H9 (cell line): ENCODE data around the gene DARS1. TPM values are rescaled to one million over a fixed set of nuclear protein-coding genes. Genes with fewer than 3 reads are reported as not detected.

Experiments
- DNase-seq: peaks from one replicate; pipeline ENCODE4 v3.0.0-alpha.2; 2017
- H2AFZ ChIP-seq: one replicate; pipeline ENCODE4 v1.6.1; 2013; ENCODE audit warnings: mild to moderate bottlenecking, low read length, control low read depth, moderate library complexity
- H2AK5ac ChIP-seq: 2 replicates; pipeline ENCODE4 v1.6.1; 2013; ENCODE audit warnings: low read length, control low read depth, mixed read lengths; ENCODE audit not compliant: insufficient read length
- H2BK120ac ChIP-seq: one replicate; pipeline ENCODE4 v1.6.1; 2013; ENCODE audit warnings: low read depth, mild to moderate bottlenecking, low read length, control low read depth, inconsistent platforms; ENCODE audit not compliant: poor library complexity, severe bottlenecking
- H2BK12ac ChIP-seq: 2 replicates; pipeline ENCODE4 v1.6.1; 2013; ENCODE audit warnings: low read length, control low read depth, mixed read lengths, low read depth; ENCODE audit not compliant: insufficient read length
- H2BK15ac ChIP-seq: 2 replicates; pipeline ENCODE4 v1.6.1; 2013; ENCODE audit warnings: low read depth, low read length, control low read depth
- H2BK20ac ChIP-seq: one replicate; pipeline ENCODE4 v1.6.1; 2013; ENCODE audit warnings: low read depth, mild to moderate bottlenecking, low read length, control low read depth, inconsistent platforms; ENCODE audit not compliant: poor library complexity, severe bottlenecking
- H2BK5ac ChIP-seq: 2 replicates; pipeline ENCODE4 v1.6.1; 2013; ENCODE audit warnings: low read length, control low read depth, mixed read lengths; ENCODE audit not compliant: insufficient read length
- H3K14ac ChIP-seq: 2 replicates; pipeline ENCODE4 v1.6.1; 2013; ENCODE audit warnings: low read length, control low read depth; ENCODE audit not compliant: insufficient read depth
- H3K18ac ChIP-seq: 2 replicates; pipeline ENCODE4 v1.6.1; 2013; ENCODE audit warnings: low read depth, mild to moderate bottlenecking, mixed read lengths, low read length, control low read depth; ENCODE audit not compliant: insufficient read length
- H3K23ac ChIP-seq: 2 replicates; pipeline ENCODE4 v1.6.1; 2013; ENCODE audit warnings: low read length, control low read depth, mixed read lengths, low read depth; ENCODE audit not compliant: insufficient read length
- H3K23me2 ChIP-seq: 2 replicates; pipeline ENCODE4 v1.6.1; 2013; ENCODE audit warnings: low read depth, mild to moderate bottlenecking, mixed read lengths, low read length, control low read depth; ENCODE audit not compliant: insufficient read length, poor library complexity, severe bottlenecking
- H3K27ac ChIP-seq: 2 replicates; pipeline ENCODE4 v1.5.1; 2013; ENCODE audit warnings: low read length, control low read depth, mixed read lengths, low read depth; ENCODE audit not compliant: insufficient read length
- H3K27me3 ChIP-seq: 2 replicates; pipeline ENCODE4 v1.6.1; 2013; ENCODE audit warnings: low read length, control low read depth, inconsistent platforms; ENCODE audit not compliant: insufficient read depth
- H3K4ac ChIP-seq: 2 replicates; pipeline ENCODE4 v1.6.1; 2013; ENCODE audit warnings: low read depth, mild to moderate bottlenecking, control low read depth, inconsistent platforms, low read length, moderate library complexity
- H3K4me1 ChIP-seq: 2 replicates; pipeline ENCODE4 v1.6.1; 2013; ENCODE audit warnings: low read length, control low read depth, inconsistent platforms; ENCODE audit not compliant: insufficient read depth
- H3K4me2 ChIP-seq: 2 replicates; pipeline ENCODE4 v1.6.1; 2013; ENCODE audit warnings: low read length, control low read depth, mixed read lengths; ENCODE audit not compliant: insufficient read length, insufficient read depth
- H3K56ac ChIP-seq: 2 replicates; pipeline ENCODE4 v1.6.1; 2013; ENCODE audit warnings: low read depth, mild to moderate bottlenecking, mixed read lengths, low read length, control low read depth; ENCODE audit not compliant: insufficient read length
- H3K79me1 ChIP-seq: 2 replicates; pipeline ENCODE4 v1.6.1; 2013; ENCODE audit warnings: low read depth, mild to moderate bottlenecking, moderate library complexity, low read length, control low read depth, inconsistent platforms; ENCODE audit not compliant: insufficient read depth, poor library complexity, severe bottlenecking
- H3K79me2 ChIP-seq: 2 replicates; pipeline ENCODE4 v1.6.1; 2013; ENCODE audit warnings: low read length, control low read depth, inconsistent platforms; ENCODE audit not compliant: insufficient read depth
- H3K9ac ChIP-seq: 2 replicates; pipeline ENCODE4 v1.6.1; 2013; ENCODE audit warnings: low read length, control low read depth, mixed read lengths; ENCODE audit not compliant: insufficient read length; ENCODE audit errors: extremely low read depth
- H3K9me3 ChIP-seq: one replicate; pipeline ENCODE4 v1.6.1; 2013; ENCODE audit warnings: low read depth, low read length, inconsistent platforms; ENCODE audit not compliant: control insufficient read depth
- H3T11ph ChIP-seq: one replicate; pipeline ENCODE4 v1.6.1; 2013; ENCODE audit warnings: mild to moderate bottlenecking, low read length, control low read depth, inconsistent platforms
- H4K20me1 ChIP-seq: one replicate; pipeline ENCODE4 v1.6.1; 2013; ENCODE audit not compliant: control insufficient read depth, insufficient read length, insufficient read depth
- H4K5ac ChIP-seq: 2 replicates; pipeline ENCODE4 v1.6.1; 2013; ENCODE audit warnings: low read depth, mild to moderate bottlenecking, mixed read lengths, low read length, control low read depth; ENCODE audit not compliant: insufficient read length
- H4K8ac ChIP-seq: replicated peaks from 2 replicates; pipeline ENCODE4 v1.6.1; 2013; ENCODE audit warnings: low read length, control low read depth, mixed read lengths, low read depth; ENCODE audit not compliant: insufficient read length
- H4K91ac ChIP-seq: 2 replicates; pipeline ENCODE4 v1.6.1; 2013; ENCODE audit warnings: low read depth, mild to moderate bottlenecking, moderate library complexity, mixed read lengths, low read length, control low read depth; ENCODE audit not compliant: insufficient read length
- H3K27ac Mint-ChIP-seq, 3 experiments: 2 replicates in 2 of 3; 3 replicates in 1 of 3; pipeline ENCODE4 v1.8.0; 2020 to 2021; ENCODE audit warnings: mixed read lengths in 3 of 3, mild to moderate bottlenecking in 1 of 3, moderate library complexity in 1 of 3
- H3K27me3 Mint-ChIP-seq: 2 replicates; pipeline ENCODE4 v1.8.0; 2021; ENCODE audit warnings: low read depth, mild to moderate bottlenecking, moderate library complexity, mixed read lengths
- H3K36me3 Mint-ChIP-seq, 3 experiments: 2 replicates in 2 of 3; 3 replicates in 1 of 3; pipeline ENCODE4 v1.8.0; 2020 to 2021; ENCODE audit warnings: low read depth in 3 of 3, mixed read lengths in 3 of 3; ENCODE audit not compliant: insufficient read depth in 1 of 3
- H3K4me1 Mint-ChIP-seq, 2 experiments: 2 replicates each; pipeline ENCODE4 v1.8.0; 2020; ENCODE audit warnings: mixed read lengths in 2 of 2
- H3K4me3 Mint-ChIP-seq, 2 experiments: 2 replicates in 1 of 2; 3 replicates in 1 of 2; pipeline ENCODE4 v1.8.0; 2020 to 2021; ENCODE audit warnings: mild to moderate bottlenecking in 2 of 2, mixed read lengths in 2 of 2, moderate library complexity in 1 of 2
- H3K9me3 Mint-ChIP-seq, 2 experiments: 2 replicates in 1 of 2; 3 replicates in 1 of 2; pipeline ENCODE4 v1.8.0; 2020; ENCODE audit warnings: mild to moderate bottlenecking in 2 of 2, mixed read lengths in 2 of 2, moderate library complexity in 1 of 2
- CTCF ChIP-seq: fragments of 200-600 bp; sonication (generic); conservative IDR thresholded peaks from 3 replicates; pipeline ENCODE4 v1.8.0; 2021; ENCODE audit warnings: antibody characterized with exemption, mild to moderate bottlenecking
- WGBS: extraction: QIAGEN DNeasy Blood & Tissue Kit; methylation state at CpG from one replicate; pipeline ENCODE4 v1.1.7; 2013; ENCODE audit warnings: missing lambda C conversion rate, low lambda C conversion rate, mixed read lengths; ENCODE audit not compliant: insufficient read length; ENCODE audit errors: extremely low coverage; 5-methylcytosine and 5-hydroxymethylcytosine counted together
- total RNA-seq: library from RNA; stranded (reverse); gene quantifications from 2 replicates; pipeline ENCODE4 v1.2.1, GENCODE V29; 2021

Gene DARS1
- total RNA-seq, 1 experiment from 2014 or later, result 117 TPM

- Histone ChIP-seq H3K56ac (no peak overlapping the region), H4K5ac (no peak overlapping the region), H4K91ac (no peak overlapping the region), H3K4me2 (no peak overlapping the region), H3K23me2 (peaks cover under 1% of the 10 kb centered on the region), H3K79me1 (no peaks in the 10 kb centered on the region), H3K4ac (no peak overlapping the region), H2BK5ac (no peak overlapping the region), H3K27ac (no peak overlapping the region), H3K79me2 (no peaks in the 10 kb centered on the region), H2AFZ (no peak overlapping the region), H3K27me3 (no peaks in the 10 kb centered on the region), H3K9ac (no peak overlapping the region), H2AK5ac (no peak overlapping the region), H3K4me1 (no peaks in the 10 kb centered on the region; the same call in 1 of the 2 replicates), H2BK20ac (no peak overlapping the region), H3K9me3 (no peaks in the 10 kb centered on the region), H4K20me1 (no peaks in the 10 kb centered on the region), H2BK12ac (no peak overlapping the region), H2BK15ac (no peak overlapping the region), H2BK120ac (no peak overlapping the region), H3K23ac (no peak overlapping the region), H3K14ac (no peak overlapping the region), H4K8ac (no peak overlapping the region), H3T11ph (no peak overlapping the region), H3K18ac (no peak overlapping the region)
- WGBS, result no CpG with 5 or more reads among the region's 3 CpGs
- Mint-ChIP-seq H3K4me3 (no peak overlapping the region), H3K4me1 (peaks cover 13 to 15% of the 10 kb centered on the region in 2 experiments), H3K36me3 (no peaks in the 10 kb centered on the region), H3K27me3 (peaks cover 4% of the 10 kb centered on the region), H3K27ac (no peak overlapping the region), H3K9me3 (no peaks in the 10 kb centered on the region)
- DNase-seq, result no peak
- no peak for TF ChIP-seq CTCF
These were observed 45.0 kb upstream of the DARS1 start for GRCh38 chr2:136030406-136030805.
